Stimulated activated CD8-positive, alpha-beta memory T cell treated with anti-CD3 and anti-CD28 coated beads, Interleukin-4, amount 100 ng/mL, for 4 hours (primary cell): ENCODE measurements around the gene RNF213.

Experiments used
- DNase-seq, 2 donors: peaks; one replicate each; pipeline ENCODE4 v3.0.0-alpha.2; 2020; ENCODE audit warnings: low read depth in 2 of 2, low spot score in 1 of 2

Gene RNF213

DNA sequence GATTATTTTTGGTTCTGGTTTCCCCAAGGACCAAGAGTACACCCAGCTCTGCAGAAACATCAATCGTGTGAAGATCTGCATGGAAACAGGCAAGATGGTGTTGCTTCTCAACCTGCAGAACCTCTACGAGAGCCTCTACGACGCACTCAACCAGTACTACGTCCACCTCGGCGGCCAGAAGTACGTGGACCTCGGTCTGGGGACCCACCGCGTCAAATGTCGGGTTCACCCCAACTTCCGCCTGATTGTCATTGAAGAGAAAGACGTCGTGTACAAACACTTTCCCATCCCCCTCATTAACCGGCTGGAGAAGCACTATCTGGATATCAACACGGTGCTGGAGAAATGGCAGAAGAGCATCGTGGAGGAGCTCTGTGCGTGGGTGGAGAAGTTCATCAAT is 86.9 kb downstream of the RNF213 start:
- DNase-seq = no peak

- DNase-seq = no peak
These were observed 87.3 kb downstream of the RNF213 start for GRCh38 chr17:80347948-80348351.

DNA sequence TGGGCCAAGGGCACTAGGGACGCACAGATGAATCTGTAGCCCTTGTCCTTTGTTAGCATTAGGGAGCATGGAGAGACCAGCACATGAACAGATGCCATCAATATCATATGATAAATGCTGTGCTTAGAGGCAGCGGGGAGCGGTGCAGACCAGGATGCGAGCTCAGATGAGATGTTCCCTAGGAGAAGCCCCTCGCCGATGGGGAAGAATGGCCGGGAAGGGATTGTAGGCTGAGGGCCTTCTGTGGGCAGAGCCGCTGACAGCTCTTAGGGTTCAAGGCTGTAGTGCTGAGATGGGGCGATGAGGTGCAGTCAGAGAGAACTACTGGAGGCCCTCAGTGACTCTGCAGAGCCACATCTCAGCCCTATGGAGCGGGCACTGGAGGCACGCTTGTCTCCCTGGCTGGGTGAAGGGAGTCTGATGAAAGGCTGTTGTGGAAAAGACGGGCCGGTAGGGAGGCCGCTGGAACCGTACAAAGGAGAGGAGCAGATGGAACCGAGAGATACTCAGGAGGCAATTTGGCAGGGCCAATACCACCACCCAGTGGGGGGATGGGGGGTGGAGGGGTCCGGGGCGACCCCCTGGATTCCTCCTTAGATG is 88.0 kb downstream of the RNF213 start:
- no peak for DNase-seq

GRCh38 chr17:80349151-80349651 is 88.5 kb downstream of the RNF213 start:
- no peak for DNase-seq

DNA sequence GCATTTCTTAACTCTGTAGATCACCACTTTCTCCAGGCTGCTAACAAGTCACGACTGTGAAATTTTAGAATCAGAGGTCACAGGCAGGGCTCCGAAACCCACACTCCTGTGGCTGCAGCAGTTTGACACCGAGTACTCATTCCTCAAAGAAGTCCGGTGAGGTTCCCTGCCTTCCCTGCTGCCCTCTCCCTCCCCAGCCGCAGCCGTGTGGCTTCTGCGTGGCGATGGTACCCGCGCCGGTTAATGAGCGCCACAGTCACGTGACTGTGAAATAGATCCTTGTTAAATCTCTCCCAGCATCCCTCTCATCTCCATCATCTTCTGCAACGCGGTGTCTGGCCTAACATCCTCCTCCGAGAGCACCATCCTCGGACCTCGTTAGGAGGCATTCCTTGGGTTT is 89.1 kb downstream of the RNF213 start:
- DNase-seq = no peak

GRCh38 chr17:80352216-80352895 is 91.7 kb downstream of the RNF213 start:
- DNase-seq = no peak

DNA sequence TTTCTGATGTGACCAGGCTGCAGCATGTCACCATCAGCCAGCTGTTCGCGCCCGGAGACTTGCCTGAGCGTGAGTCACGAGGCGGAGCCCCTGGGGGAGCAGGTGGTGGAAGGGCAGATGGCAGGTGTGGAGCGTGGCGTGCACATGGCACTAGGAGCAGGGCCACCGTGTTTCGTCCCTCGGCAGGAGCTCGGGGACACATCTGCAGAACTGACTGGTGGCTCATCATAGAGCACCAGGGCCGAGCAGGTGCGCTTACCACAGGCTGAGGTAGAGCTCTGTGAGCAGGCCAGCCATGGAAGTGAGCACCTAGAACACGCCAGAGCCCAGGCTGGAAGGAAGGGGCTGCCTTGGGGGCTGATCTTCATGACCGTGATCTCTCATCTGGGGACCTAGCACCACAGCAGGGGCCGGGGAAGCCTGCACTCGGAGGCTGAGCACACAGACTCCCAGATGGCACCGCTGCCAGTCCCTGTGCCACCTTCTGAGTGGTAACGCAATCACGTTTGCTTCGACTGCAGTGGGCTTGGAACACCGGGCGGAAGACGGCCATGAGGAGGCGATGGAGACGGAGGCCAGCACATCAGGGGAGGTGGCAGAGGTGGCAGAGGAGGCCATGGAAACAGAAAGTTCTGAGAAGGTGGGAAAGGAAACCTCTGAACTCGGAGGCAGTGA is 92.5 kb downstream of the RNF213 start:
- DNase-seq = no peak

- no peak for DNase-seq
These were observed 93.1 kb downstream of the RNF213 start for GRCh38 chr17:80353718-80354275.

- no peak for DNase-seq
These were observed 93.7 kb downstream of the RNF213 start for GRCh38 chr17:80354336-80354735.

DNA sequence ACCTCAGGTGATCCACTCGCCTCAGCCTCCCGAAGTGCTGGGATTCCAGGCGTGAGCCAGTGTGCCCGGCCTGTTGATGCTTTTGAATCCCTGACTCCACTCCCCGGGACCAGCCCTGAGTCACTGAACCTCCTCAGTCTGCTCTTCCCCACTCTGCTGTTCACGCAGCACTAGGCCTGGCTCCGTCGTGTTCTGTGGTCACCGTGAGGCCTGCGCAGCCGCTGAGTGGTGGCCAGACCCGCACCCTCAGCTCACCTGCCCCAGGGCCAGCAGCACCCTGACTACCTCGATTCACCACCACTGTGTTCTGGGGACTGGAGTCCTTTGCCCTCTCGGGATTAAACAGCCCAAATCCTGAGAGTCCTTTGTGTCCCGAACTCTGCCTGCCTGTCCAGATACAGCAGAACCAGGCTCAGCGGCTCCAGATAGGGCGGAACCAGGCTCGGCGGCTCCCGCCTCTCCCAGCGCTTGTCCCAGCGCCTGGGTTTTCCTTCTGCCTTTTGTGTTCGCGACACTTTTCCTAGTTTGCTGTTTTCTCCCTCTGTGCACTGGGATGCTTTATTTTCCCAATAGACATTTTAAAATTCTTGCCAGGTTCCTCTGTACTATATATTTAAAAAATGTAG is 95.7 kb downstream of the RNF213 start:
- no peak for DNase-seq

DNA sequence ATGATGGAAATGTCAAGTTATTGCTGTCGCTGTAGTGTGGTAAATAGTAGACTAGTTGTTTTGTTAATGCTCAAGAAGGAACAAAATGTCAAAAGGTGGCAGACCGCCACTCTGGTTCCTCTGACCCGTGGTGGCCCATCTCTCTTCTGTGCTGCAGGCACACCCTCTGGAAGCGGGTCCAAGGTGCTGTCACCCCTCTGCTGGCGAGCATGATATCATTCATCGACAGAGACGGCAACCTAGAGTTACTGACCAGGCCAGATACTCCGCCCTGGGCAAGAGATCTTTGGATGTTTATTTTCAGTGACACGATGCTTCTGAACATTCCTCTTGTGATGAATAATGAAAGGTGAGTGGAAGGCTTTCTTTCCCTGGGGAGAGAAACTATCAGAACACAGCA is 97.5 kb downstream of the RNF213 start:
- no peak for DNase-seq

DNA sequence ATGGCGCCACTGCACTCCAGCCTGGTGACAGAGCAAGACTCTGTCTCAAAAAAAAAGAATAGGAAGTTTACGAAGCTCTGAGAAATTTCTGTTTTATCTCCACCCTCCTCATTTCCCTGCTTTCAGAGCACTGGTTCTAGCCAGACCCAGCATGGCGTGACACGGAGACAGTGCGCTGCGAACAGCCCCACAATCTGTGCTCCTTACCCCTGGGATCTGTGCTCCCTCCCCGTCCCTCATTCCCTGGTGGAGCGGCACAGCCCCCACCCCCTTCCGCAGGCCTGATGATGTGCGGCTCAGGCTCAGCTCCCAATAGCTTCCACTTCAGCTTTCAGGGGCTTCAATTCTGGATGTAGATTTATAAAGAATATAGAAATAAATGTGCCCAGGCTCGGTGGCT is 98.2 kb downstream of the RNF213 start:
- no peak for DNase-seq

DNA sequence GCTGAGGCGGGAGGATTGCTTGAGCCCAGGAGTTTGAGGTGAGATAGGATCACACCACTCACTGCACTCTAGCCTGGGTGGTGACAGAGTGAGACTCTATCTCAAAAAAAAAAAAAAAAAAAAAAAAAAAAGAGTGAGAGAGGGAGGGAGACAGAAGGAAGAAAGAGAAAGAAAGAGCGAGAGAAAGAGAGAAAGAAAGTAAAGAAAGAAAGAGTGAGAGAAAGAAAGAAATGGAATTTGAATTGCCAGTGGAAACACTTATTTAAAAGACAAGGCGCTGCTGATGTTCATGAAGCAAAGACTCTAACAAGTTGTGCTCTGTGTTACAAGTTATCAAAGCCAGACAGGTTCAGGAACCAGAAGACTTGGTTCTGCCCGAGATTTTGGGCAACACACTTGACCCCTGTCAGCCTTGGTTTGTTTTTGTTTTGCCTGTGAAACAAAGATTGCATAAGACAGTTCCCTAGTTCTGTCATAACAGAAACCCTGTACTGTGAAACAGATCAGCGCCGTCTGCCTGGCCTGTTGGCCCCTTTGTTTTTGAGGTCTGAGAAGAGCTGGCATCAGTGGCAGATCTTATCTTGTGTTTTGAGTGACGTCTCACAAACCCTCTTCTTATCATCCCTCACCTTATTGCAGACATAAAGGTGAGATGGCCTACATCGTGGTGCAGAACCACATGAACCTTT is 98.9 kb downstream of the RNF213 start:
- DNase-seq = no peak

DNA sequence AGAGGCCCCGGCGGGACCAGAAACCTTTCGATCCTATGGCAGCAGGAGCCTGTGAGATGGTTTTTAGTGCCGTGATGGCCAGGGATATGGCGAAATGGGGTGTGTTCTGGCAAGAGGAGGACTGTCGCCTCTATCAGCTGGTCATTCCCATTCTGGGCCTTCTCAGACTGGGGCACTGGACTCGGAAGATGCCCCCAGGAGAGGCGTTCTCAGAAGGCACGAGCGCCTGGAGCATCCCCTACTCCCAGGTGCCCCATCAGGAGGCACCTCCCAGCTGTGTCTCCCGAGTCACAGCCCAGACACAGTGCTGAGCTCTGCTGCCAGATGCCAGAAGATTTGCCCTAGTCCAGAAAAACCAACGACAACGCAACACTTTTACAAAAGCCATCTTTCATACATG is 99.7 kb downstream of the RNF213 start:
- DNase-seq = no peak

GRCh38 chr17:80361495-80362220 is 101.0 kb downstream of the RNF213 start:
- DNase-seq = no peak

DNA sequence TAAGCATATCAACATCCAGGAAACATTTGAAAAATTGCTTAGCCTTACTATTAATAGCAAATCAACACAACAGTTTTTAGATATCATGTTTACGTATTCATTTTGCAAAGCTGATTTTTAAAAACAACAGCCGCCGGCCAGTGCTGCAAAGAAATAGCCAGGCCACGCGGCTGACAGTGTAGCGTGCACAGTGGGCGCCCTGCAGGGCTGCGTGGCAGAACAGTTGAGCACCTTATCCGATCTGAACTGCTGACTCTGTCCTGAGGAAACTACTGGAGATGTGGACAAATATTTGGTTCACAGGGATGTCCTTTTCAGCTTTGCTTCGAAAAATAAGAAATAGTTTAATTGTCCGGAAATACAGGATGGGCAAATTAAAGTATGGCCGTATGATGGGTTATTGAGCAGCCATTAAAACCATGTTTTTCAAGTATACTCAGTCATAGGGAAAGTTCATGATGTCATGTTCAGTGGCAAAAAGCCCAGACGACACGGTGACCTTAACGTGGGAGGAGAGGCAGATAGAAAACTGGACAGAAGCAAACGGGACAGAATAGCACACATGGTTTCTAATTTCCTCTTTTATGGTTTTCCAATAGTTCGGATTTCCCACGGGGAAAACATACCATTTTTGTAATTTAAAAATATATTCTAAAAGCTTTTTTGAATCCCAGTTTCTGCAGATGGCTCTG is 101.9 kb downstream of the RNF213 start:
- DNase-seq = no peak

DNA sequence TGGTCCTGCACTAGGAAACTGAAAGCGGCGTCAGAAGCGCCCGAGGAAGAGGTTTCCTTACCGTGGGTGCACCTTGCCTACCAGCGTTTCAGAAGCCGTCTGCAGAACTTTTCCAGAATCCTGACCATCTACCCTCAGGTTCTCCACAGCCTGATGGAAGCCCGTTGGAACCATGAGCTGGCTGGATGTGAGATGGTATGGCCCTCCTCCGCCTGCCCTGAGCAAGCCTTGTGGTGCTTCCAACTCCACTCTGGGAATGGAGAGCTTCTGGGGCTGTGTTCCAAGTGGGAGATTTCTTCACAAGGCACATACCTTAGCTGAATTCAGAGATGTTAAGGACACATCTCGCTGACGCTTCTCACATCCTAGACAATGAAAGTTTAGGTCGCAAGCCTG is 102.5 kb downstream of the RNF213 start:
- no peak for DNase-seq

- no peak for DNase-seq
These were observed 103.0 kb downstream of the RNF213 start for GRCh38 chr17:80363518-80364090.

DNA sequence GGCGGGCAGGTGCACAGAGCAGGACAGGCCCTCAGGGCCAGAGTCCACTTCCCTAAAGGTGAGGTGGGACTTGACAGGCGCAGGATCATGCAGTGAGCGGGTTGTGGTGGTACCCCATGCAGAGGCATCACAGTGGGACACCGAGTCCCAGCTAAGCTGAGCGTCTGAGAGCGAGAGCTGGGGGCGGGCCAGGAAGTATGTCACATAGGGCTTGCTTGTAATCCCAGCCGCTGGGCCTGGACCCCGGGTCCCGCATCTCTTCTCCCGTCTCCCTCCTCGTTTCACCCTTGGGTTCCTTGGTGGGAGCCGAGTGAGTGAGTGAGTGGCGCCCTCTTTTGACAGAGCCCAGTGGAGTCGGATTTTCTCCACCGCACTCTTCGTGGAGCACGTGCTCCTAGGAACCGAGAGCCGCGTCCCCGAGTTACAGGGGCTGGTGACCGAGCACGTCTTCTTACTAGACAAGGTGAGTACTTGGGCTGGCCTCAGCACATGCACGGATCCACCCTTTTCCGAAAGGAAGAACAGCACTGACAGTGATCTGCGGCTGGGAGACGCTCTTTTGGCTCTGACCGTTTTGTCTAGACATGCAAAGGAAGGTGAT is 103.5 kb downstream of the RNF213 start:
- DNase-seq = no peak
